HCT116 (cell line): ENCODE results near the gene TAF11L11. TPM values are rescaled to one million over a fixed set of nuclear protein-coding genes. Genes with fewer than 3 reads are reported as not detected.
"Not testable (repeated sequence)": the region's sequence is repeated elsewhere in the genome, so short reads cannot be mapped to it uniquely, and the experiment has no call there.

ENCODE experiments used
- ATAC-seq: fragments of 200-7000 bp; cut with Tn5 transposase; 2 replicates; pipeline ENCODE4 v1.9.1; 2020; ENCODE audit warnings: mild to moderate bottlenecking, moderate library complexity
- Bru-seq: library from RNA; stranded (reverse); fragments of 400-500 nt; gene quantifications from one replicate; lab custom pipeline; 2021; lab: Mats Ljungman, UMichigan
- BruChase-seq, 2 experiments: library from RNA; stranded (reverse); fragments of 400-500 nt; gene quantifications; one replicate each; lab custom pipeline; 2021; lab: Mats Ljungman, UMichigan
- BruUV-seq: library from RNA; stranded (reverse); fragments of 400-500 nt; replicated peaks from 2 replicates; lab custom pipeline; 2021; lab: Mats Ljungman, UMichigan
- CTCF ChIA-PET: fragments of 300-600 bp; sonication (Branson Sonifier 250); formaldehyde crosslinking; loops from one replicate; lab custom pipeline; 2021; ENCODE audit warnings: antibody characterized with exemption; lab: Charles Lee
- POLR2A ChIA-PET: fragments of 300-600, 350-600 bp; sonication (Branson Sonifier 250); formaldehyde crosslinking; loops from one replicate; lab custom pipeline; 2021; ENCODE audit warnings: antibody characterized with exemption; lab: Charles Lee
- RAD21 ChIA-PET, 2 experiments: fragments of 300-600 bp; sonication (Branson Sonifier 250); formaldehyde crosslinking; loops; one replicate each; lab custom pipeline; 2023; ENCODE audit warnings: low total read pairs in 2 of 2; ENCODE audit not compliant: uncharacterized antibody in 2 of 2, unreplicated experiment in 2 of 2, low non-redundant PET in 1 of 2; lab: Charles Lee
- DNase-seq: peaks from one replicate; pipeline ENCODE4 v3.0.0-alpha.2; 2010; ENCODE audit warnings: low read depth, low spot score
- H2AFZ ChIP-seq: fragments of 200-600 bp; shearing (Covaris generic), sonication (generic); 2 replicates; pipeline ENCODE4 v1.6.1; 2017; ENCODE audit warnings: low read depth, mixed run types, mixed read lengths, antibody characterized with exemption, low read length; ENCODE audit not compliant: poor library complexity, severe bottlenecking
- H3K27ac ChIP-seq: 2 replicates; pipeline ENCODE4 v1.5.1; 2012; ENCODE audit warnings: low read depth, low read length
- H3K27me3 ChIP-seq: fragments of 200-600 bp; sonication (generic); 2 replicates; pipeline ENCODE4 v1.6.1; 2016; ENCODE audit warnings: mixed run types, low read length, mixed read lengths; ENCODE audit not compliant: insufficient read depth
- H3K36me3 ChIP-seq, 2 experiments: fragments of 200-500 bp in 1 of 2; fragments of 200-600 bp in 1 of 2; sonication (Bioruptor generic) in 1 of 2; sonication (generic) in 1 of 2; 2 replicates each; pipeline versions ENCODE4 v1.5.1 to v1.6.1; 2014 to 2016; ENCODE audit warnings: low read length in 2 of 2, inconsistent platforms in 1 of 2, mixed read lengths in 1 of 2, mixed run types in 1 of 2; ENCODE audit not compliant: insufficient read depth in 2 of 2, control insufficient read depth in 1 of 2
- H3K4me1 ChIP-seq, 2 experiments: fragments of 200-600 bp in 1 of 2; sonication (generic) in 1 of 2; 2 replicates each; pipeline versions ENCODE4 v1.5.1 to v1.6.1; 2012 to 2017; ENCODE audit warnings: low read length in 2 of 2, inconsistent platforms in 1 of 2, mild to moderate bottlenecking in 1 of 2, mixed read lengths in 1 of 2, mixed run types in 1 of 2, moderate library complexity in 1 of 2; ENCODE audit not compliant: insufficient read depth in 2 of 2, control insufficient read depth in 1 of 2
- H3K4me2 ChIP-seq: fragments of 200-600 bp; sonication (generic); 2 replicates; pipeline ENCODE4 v1.6.1; 2017; ENCODE audit warnings: mixed run types, low read length, mixed read lengths
- H3K4me3 ChIP-seq, 2 experiments: fragments of 200-600 bp in 1 of 2; sonication (generic) in 1 of 2; replicated peaks in 1 of 2; 2 replicates each; pipeline ENCODE4 v1.5.1; 2011 to 2016; ENCODE audit warnings: low read length in 2 of 2, control low read depth in 1 of 2, low read depth in 1 of 2, mild to moderate bottlenecking in 1 of 2, mixed read lengths in 1 of 2, mixed run types in 1 of 2
- H3K79me2 ChIP-seq: fragments of 200-600 bp; sonication (generic); 2 replicates; pipeline ENCODE4 v1.6.1; 2017; ENCODE audit warnings: mild to moderate bottlenecking, mixed run types, low read length, moderate library complexity, mixed read lengths; ENCODE audit not compliant: insufficient read depth
- H3K9ac ChIP-seq: fragments of 200-600 bp; sonication (generic); 2 replicates; pipeline ENCODE4 v1.6.1; 2016; ENCODE audit warnings: low read length, mixed read lengths
- H3K9me2 ChIP-seq: fragments of 200-600 bp; sonication (generic), shearing (Covaris generic); 2 replicates; pipeline ENCODE4 v1.6.1; 2017; ENCODE audit warnings: mixed run types, mild to moderate bottlenecking, moderate library complexity; ENCODE audit not compliant: insufficient read depth
- H3K9me3 ChIP-seq, 2 experiments: fragments of 200-500 bp in 1 of 2; fragments of 200-600 bp in 1 of 2; sonication (Bioruptor generic) in 1 of 2; sonication (generic) in 1 of 2; 2 replicates each; pipeline ENCODE4 v1.6.1; 2014 to 2017; ENCODE audit warnings: low read length in 2 of 2, mixed read lengths in 2 of 2, inconsistent platforms in 1 of 2, low read depth in 1 of 2, mild to moderate bottlenecking in 1 of 2, mixed run types in 1 of 2, moderate library complexity in 1 of 2; ENCODE audit not compliant: control insufficient read depth in 1 of 2, insufficient read depth in 1 of 2
- H4K20me1 ChIP-seq: fragments of 200-600 bp; sonication (generic), shearing (Covaris generic); 2 replicates; pipeline ENCODE4 v1.6.1; 2017; ENCODE audit warnings: mixed run types, mild to moderate bottlenecking, moderate library complexity; ENCODE audit not compliant: insufficient read depth
- intact Hi-C: fragments of 100-400 bp; cut with micrococcal nuclease; formaldehyde crosslinking; loops from 2 replicates; pipeline ENCODE4 v1.10.0; 2022
- long read RNA-seq: library from polyadenylated mRNA; unstranded; transcript quantifications from one replicate; pipeline ENCODE4 v2.0.0, GENCODE V29; 2021; ENCODE audit not compliant: unreplicated experiment
- polyA plus RNA-seq: library from polyadenylated mRNA; unstranded; fragments of >200 nt; gene quantifications from 2 replicates; pipeline ENCODE4 v1.2.1, GENCODE V29; 2012; ENCODE audit warnings: missing spikeins
- total RNA-seq: library from RNA; stranded (reverse); gene quantifications from one replicate; pipeline ENCODE4 v1.2.1, GENCODE V29; 2021; ENCODE audit not compliant: unreplicated experiment

The TAF11L11 gene
- total RNA-seq (not detected), Bru-seq, nascent RNA (not detected), BruChase-seq, experiment 1, labeled RNA remaining after a 6-hour chase (not detected), BruChase-seq, experiment 2, labeled RNA remaining after a 2-hour chase (not detected)
- not detected in 2 replicates for polyA plus RNA-seq
- long read RNA-seq: 0 reads

GRCh38 chr5:17603880-17604279, at the start of gene TAF11L11:
Gene TAF11L11 (plus strand): TSS chr5:17604183.
- H2AFZ ChIP-seq, BruUV-seq, H3K9me2 ChIP-seq, H3K27me3 ChIP-seq, RAD21 ChIA-PET, H3K4me1 ChIP-seq, H3K4me3 ChIP-seq, H3K9me3 ChIP-seq, H3K9ac ChIP-seq, H3K36me3 ChIP-seq, intact Hi-C loops, DNase-seq, H3K27ac ChIP-seq, POLR2A ChIA-PET, H3K4me2 ChIP-seq, H3K79me2 ChIP-seq, ATAC-seq, H4K20me1 ChIP-seq, CTCF ChIA-PET: not testable (repeated sequence)

GRCh38 chr5:17585658-17586057, 18.3 kb upstream of the TAF11L11 start, which contains the start of gene TAF11L7:
Gene TAF11L7 (minus strand): TSS chr5:17585758.
- H3K9me3 ChIP-seq, intact Hi-C loops, CTCF ChIA-PET, H3K27me3 ChIP-seq, H3K27ac ChIP-seq, H3K4me1 ChIP-seq, RAD21 ChIA-PET, H3K4me2 ChIP-seq, BruUV-seq, H3K9me2 ChIP-seq, H3K36me3 ChIP-seq, POLR2A ChIA-PET, H3K9ac ChIP-seq, H2AFZ ChIP-seq, H3K79me2 ChIP-seq, ATAC-seq, DNase-seq, H4K20me1 ChIP-seq, H3K4me3 ChIP-seq: not testable (repeated sequence)

GRCh38 chr5:17590860-17591259, 13.1 kb upstream of the TAF11L11 start, which contains the start of gene TAF11L8:
Gene TAF11L8 (minus strand): TSS chr5:17590960.
- H2AFZ ChIP-seq, intact Hi-C loops: not testable (repeated sequence)

GRCh38 chr5:17594255-17594654, 9.7 kb upstream of the TAF11L11 start, which contains the start of gene TAF11L9:
Gene TAF11L9 (minus strand): TSS chr5:17594394.
- H3K79me2 ChIP-seq, BruUV-seq, H3K36me3 ChIP-seq, H4K20me1 ChIP-seq, DNase-seq, RAD21 ChIA-PET, H3K9me2 ChIP-seq, intact Hi-C loops, ATAC-seq, H2AFZ ChIP-seq, POLR2A ChIA-PET, H3K4me3 ChIP-seq, H3K27ac ChIP-seq, H3K4me1 ChIP-seq, H3K4me2 ChIP-seq, CTCF ChIA-PET, H3K9me3 ChIP-seq, H3K27me3 ChIP-seq, H3K9ac ChIP-seq: not testable (repeated sequence)

More at GRCh38 chr5:17590860-17591259, 13.1 kb upstream of the TAF11L11 start, which contains the start of gene TAF11L8:
- H3K9ac ChIP-seq, H3K27me3 ChIP-seq, H3K79me2 ChIP-seq, H3K4me1 ChIP-seq, CTCF ChIA-PET, H3K4me2 ChIP-seq, H3K9me2 ChIP-seq, POLR2A ChIA-PET, H3K36me3 ChIP-seq, H3K9me3 ChIP-seq, DNase-seq, ATAC-seq, RAD21 ChIA-PET, H3K27ac ChIP-seq, H4K20me1 ChIP-seq, BruUV-seq, H3K4me3 ChIP-seq: not testable (repeated sequence)
